HG03565 (cell line): ENCODE data around the gene FTCD.
"Not testable (repeated sequence)": the region's sequence is repeated elsewhere in the genome, so short reads cannot be mapped to it uniquely, and the experiment has no call there.

Experiments
- ATAC-seq: cut with Tn5 transposase; IDR thresholded peaks from one replicate; pipeline ENCODE4 v1.9.1; 2021; ENCODE audit warnings: mild to moderate bottlenecking, moderate library complexity; ENCODE audit not compliant: unreplicated experiment

The FTCD gene

DNA sequence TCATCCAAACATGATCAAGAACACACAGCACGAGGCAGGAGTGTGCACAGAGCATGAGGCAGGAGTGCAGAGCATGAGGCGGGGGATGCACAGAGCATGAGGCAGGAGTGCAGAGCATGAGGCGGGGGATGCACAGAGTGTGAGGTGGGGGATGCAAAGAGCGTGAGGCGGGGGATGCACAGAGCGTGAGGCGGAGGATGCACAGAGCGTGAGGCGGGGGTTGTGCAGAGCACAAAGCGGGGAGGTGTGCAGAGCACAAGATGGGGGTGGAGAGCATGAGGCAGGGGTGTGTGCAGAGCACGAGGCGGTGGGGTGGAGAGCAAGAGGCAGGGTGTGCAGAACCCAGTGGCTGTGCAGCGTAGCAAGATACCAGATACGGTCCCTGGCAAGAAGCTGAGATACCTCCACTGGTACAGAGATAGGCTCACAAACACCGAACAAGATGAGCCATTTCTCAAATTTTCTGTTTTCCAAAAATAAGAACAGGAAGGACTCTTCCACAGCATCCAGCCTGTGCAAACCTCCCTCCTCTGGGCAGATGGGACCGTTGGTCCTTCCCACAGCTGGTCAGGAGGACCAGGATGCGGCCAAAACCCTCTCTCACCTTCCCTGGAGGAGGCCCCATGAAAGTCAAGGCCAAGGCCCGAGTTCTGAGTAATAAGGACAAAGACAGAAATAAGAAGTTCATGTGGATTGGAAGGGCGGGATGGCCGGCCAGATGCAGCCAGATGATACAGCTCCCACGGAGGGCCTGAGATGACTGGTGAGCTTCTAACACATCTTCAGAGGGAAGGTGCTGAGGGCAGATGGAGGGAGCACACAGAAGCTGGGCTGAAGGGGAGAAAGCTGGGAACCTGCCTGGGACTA is 16.9 kb upstream of the FTCD start:
- ATAC-seq: no peak

DNA sequence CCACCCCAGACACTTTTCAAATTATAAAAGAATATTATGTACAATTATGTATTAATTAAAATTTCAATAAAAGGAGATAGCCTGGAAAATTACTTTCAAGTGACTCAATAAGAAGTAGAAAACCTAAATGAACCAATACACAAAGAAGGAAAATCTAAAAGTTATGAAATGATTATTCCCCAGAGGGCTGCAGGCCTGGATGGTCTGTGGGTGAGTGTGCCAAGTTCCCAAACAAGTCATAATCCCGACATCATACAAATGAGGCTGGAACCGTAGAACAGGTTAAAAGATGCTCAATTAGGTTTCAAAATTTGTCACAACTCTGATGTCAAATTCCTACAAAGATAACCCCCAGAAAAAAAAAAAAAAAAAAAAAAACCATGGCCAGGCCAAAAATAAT is 16.2 kb upstream of the FTCD start:
- ATAC-seq: no peak

DNA sequence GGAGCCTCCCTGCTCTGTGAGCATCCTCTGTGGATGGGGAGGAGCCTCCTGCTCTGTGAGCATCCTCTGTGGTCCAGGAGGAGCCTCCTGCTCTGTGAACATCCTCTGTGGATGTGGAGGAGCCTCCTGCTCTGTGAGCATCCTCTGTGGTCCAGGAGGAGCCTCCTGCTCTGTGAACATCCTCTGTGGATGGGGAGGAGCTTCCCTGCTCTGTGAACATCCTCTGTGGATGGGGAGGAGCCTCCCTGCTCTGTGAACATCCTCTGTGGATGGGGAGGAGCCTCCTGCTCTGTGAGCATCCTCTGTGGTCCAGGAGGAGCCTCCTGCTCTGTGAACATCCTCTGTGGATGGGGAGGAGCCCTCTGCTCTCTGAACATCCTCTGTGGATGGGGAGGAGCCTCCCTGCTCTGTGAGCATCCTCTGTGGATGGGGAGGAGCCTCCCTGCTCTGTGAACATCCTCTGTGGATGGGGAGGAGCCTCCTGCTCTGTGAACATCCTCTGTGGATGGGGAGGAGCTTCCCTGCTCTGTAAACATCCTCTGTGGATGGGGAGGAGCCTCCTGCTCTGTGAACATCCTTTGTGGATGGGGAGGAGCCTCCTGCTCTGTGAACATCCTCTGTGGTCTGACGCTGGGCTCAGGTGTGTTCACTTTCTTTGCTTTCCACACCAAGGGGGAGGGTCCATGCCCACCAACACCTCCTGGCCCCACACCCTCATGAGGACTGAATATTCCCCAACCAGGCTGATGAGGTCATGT is 15.2 kb upstream of the FTCD start:
- ATAC-seq: not testable (repeated sequence)

DNA sequence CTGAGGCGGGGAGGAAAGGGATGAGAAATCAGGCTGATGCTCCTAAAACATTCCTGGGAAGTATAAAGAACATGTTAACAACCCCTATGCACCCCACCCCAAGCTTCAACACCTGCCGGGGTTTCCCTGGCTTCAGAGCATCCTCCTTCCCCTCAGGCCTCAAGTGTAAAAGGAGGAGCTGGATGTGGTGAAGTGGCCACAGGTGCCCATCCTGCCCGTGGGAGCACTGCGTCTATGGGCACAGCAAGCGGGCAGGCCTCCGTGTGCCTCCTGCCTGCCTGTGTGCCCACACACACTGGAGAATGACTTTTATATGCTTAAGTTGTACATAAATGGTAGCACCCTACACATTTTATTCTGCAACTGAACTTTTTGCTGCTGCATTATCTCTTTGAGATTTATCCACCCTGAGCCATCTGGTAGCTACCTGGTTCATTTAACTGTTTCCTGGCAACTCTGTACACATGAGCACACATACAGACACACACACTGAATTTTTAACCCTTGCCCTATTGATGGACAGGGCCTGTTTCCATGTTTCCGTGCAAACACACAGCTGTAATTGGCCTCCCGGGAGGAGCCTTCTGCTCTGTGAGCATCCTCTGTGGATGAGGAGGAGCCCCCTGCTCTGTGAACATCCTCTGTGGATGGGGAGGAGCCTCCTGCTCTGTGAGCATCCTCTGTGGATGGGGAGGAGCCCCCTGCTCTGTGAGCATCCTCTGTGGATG is 13.4 kb upstream of the FTCD start:
- no peak for ATAC-seq

- ATAC-seq: no peak
Measured at GRCh38 chr21:46168238-46168637, 12.9 kb upstream of the FTCD start.

DNA sequence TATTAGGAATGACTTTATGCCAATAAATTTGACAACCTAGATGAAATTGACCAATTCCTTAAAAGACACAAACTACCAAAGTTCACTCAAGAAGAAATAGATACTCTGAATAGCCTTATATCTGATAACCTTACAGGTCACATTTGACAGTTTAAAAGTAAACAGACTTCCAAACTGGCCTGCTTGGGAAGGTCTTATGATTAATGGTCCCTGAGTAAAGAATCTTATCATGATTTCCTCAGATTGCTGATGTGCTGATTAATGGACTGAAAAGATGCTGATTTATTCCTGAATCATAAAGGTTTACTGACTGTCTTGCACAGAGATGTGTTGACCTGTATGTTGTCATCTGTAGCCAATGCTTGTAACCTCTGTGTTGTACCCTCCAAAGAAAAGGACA is 9.7 kb upstream of the FTCD start:
- no peak for ATAC-seq

DNA sequence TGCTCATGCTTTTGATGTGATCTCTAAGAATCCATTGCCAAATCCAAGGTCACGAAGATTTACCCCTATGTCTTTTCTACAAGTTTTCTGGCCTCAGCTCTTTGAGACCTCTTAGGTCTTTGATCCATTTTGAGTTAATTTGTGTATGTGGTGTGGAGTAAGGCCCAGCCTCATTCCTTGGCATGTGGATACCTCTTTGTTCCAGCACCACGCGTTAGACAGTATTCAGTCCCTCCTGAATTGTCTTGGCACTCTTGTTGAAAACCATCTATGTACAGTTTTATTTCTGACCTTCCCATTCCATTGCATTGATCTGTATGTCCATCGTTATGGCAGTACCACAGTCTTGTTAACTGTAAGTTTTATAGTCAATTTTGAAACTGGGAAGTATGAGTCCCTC is 8.0 kb upstream of the FTCD start:
- no peak for ATAC-seq

DNA sequence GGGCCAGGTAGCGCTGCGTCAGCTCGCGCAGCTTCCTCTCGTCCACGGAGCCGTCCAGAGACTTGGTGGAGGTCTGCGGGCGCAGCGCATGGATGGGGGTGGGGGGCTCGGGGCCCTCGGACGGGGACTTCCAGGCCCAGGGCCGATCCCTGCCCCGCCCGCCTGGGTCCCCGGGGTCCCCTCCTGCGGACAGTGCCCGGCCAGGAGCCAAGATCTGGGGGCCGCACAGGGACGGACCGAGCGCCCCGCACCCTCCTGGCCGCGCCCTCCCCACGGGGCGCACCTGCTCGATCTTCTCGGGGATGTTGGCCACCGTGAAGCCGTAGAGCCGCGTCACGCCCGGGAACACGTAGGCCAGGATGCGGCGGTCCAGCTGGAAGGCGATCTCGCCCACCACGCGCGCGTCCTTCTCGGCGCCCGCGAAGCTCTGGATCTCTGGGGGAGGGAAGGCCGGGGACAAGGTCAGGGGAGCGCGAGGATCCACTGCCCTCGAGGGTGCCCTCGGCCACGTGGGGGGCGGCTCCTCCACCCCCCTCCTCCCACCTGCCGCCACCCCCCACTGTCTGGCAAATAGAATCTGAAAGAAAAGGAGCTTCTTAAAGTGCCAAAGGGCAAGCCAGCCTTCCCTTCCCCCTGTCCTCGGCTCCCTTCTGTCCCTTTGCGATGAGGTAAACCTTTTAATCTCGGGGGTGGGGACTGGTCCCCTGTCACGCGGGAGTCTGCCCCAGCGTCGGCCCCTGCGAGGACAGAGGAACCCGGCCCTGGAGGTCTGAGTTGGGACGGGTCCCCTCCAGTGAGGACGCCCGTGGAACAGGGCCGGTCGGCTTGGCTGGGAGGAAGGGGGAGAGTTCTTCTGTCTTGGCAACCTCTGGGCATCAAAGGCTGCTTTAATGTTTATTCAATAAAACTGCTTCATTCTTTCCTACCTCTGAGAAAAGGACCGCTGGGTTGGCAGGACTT is 6.5 kb upstream of the FTCD start:
- ATAC-seq: no peak

- ATAC-seq: no peak
Measured at GRCh38 chr21:46160907-46161632, 5.7 kb upstream of the FTCD start.

- ATAC-seq: no peak
Measured at GRCh38 chr21:46160657-46160906, 5.2 kb upstream of the FTCD start.

GRCh38 chr21:46159841-46160656 is 4.7 kb upstream of the FTCD start:
- no peak for ATAC-seq

DNA sequence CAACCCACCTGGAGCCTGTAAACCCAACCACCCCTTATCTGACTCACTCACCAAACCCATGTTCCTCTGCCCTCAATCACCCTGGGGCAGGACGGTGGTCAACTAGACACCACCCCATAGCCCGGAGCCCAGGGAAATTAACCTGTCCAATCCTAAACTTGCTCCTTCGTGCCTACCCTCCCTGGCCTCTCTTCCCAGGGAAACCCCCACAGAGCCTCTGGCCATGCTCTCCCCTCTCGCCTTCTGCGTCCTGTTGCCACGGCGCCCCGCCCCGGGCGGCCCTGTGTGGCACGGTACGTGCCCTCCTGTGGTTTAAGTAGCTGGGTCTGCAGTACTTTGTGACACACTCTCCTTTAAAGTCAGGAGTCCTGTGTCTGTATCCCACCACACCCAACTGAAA is 4.0 kb upstream of the FTCD start:
- no peak for ATAC-seq

GRCh38 chr21:46158666-46159300 is 3.4 kb upstream of the FTCD start:
- no peak for ATAC-seq

- ATAC-seq: no peak
Measured at GRCh38 chr21:46157987-46158451, 2.6 kb upstream of the FTCD start.

- no peak for ATAC-seq
Measured at GRCh38 chr21:46157396-46157986, 2.1 kb upstream of the FTCD start.

DNA sequence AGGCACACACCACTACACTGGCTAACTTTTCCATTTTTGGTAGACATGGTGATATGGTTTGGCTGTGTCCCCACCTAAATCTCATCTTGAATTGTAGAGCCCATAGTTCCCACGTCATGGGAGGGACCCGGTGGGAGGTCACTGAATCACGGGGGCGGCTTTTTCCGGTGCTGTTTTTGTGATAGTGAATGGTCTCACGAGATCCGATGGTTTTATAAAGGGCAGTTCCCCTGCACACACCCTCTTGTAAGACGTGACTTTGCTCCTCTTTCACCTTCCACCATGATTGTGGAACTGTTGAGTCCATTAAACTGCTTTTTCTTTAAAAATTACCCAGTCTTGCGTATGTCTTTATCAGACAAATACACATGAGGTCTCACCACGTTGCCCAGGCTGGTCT is 1.3 kb upstream of the FTCD start:
- ATAC-seq: no peak

GRCh38 chr21:46156378-46156645 is 933 bp upstream of the FTCD start:
- no peak for ATAC-seq

DNA sequence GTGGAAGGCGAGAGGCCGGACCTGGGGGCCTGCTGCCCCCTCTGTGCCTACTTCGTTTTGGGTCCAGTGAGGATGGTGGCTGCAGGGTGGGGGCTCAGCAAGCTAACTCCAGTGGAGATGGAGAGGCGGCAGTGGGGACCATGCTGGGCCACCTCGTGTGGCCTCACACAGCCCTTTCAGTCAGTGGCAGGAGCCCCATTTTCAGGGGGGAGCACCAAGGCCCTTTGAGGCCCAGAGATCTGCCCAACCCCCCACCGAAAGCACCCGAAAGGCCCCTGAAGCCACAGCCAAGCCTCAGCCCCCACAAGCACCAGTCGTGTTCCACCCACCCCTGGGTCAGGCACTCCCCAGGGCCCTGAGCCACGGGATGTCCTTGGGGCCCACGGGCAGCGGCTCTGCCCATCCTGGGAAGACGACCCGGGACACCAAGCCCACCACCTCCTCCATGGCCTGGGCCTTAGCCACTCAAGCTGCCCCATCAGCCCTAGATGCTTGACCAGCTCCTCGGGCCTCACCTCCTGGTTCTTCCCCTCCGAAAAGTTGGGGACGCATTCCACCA is 345 bp downstream of the FTCD start:
- ATAC-seq: no peak
